Activated naive CD8-positive, alpha-beta T cell treated with anti-CD3 and anti-CD28 coated beads for 36 hours (primary cell): ENCODE results near the gene LGR4. TPM values are rescaled to one million over a fixed set of nuclear protein-coding genes. Genes with fewer than 3 reads are reported as not detected.
"Not testable (repeated sequence)": the region's sequence is repeated elsewhere in the genome, so short reads cannot be mapped to it uniquely, and the experiment has no call there.

Experiments
- DNase-seq: peaks from one replicate; pipeline ENCODE4 v3.0.0; 2021
- H3K27ac Mint-ChIP-seq: one replicate; pipeline ENCODE4 v1.8.0; 2022; ENCODE audit warnings: mild to moderate bottlenecking, moderate library complexity, mixed read lengths
- H3K27me3 Mint-ChIP-seq: one replicate; pipeline ENCODE4 v1.8.0; 2022; ENCODE audit warnings: mild to moderate bottlenecking, mixed read lengths
- H3K36me3 Mint-ChIP-seq: one replicate; pipeline ENCODE4 v1.8.0; 2021; ENCODE audit warnings: mild to moderate bottlenecking, mixed read lengths
- H3K4me1 Mint-ChIP-seq: one replicate; pipeline ENCODE4 v1.8.0; 2021; ENCODE audit warnings: mixed read lengths
- H3K4me3 Mint-ChIP-seq: one replicate; pipeline ENCODE4 v1.8.0; 2022; ENCODE audit warnings: mild to moderate bottlenecking, moderate library complexity, mixed read lengths
- H3K9me3 Mint-ChIP-seq: one replicate; pipeline ENCODE4 v1.8.0; 2022; ENCODE audit warnings: mixed read lengths
- total RNA-seq, 2 experiments: library from RNA; stranded (reverse); gene quantifications; one replicate each; pipeline ENCODE4 v1.2.3, GENCODE V29; 2021

LGR4 gene
- total RNA-seq, 2 experiments from 2014 or later = 0.06 to 0.08 TPM

GRCh38 chr11:27355575-27356104, 117.0 kb downstream of the LGR4 start:
- no peak for DNase-seq
- no peaks in the 10 kb centered on the region for H3K27me3 Mint-ChIP-seq
- H3K4me3 Mint-ChIP-seq = no peak overlapping the region
- H3K9me3 Mint-ChIP-seq = no peaks in the 10 kb centered on the region
- H3K36me3 Mint-ChIP-seq = peaks cover 14% of the 10 kb centered on the region
- H3K27ac Mint-ChIP-seq = no peak overlapping the region
- peaks cover 5% of the 10 kb centered on the region for H3K4me1 Mint-ChIP-seq

- no peaks in the 10 kb centered on the region for H3K9me3 Mint-ChIP-seq
- H3K4me1 Mint-ChIP-seq = peaks cover 3% of the 10 kb centered on the region
- no peak overlapping the region for H3K4me3 Mint-ChIP-seq
- DNase-seq = no peak
- no peak overlapping the region for H3K27ac Mint-ChIP-seq
- H3K27me3 Mint-ChIP-seq = no peaks in the 10 kb centered on the region
- H3K36me3 Mint-ChIP-seq = peaks cover 11% of the 10 kb centered on the region
These were observed 118.1 kb downstream of the LGR4 start for GRCh38 chr11:27354359-27354965.

GRCh38 chr11:27353593-27354358, 118.8 kb downstream of the LGR4 start:
- no peak overlapping the region for H3K27ac Mint-ChIP-seq
- H3K4me1 Mint-ChIP-seq = no peaks in the 10 kb centered on the region
- no peaks in the 10 kb centered on the region for H3K27me3 Mint-ChIP-seq
- DNase-seq = no peak
- peaks cover 11% of the 10 kb centered on the region for H3K36me3 Mint-ChIP-seq
- H3K4me3 Mint-ChIP-seq = no peak overlapping the region
- no peaks in the 10 kb centered on the region for H3K9me3 Mint-ChIP-seq

GRCh38 chr11:27352781-27353180, 119.8 kb downstream of the LGR4 start:
- H3K27ac Mint-ChIP-seq = no peak overlapping the region
- no peak for DNase-seq
- no peaks in the 10 kb centered on the region for H3K4me1 Mint-ChIP-seq
- peaks cover 12% of the 10 kb centered on the region for H3K36me3 Mint-ChIP-seq
- H3K9me3 Mint-ChIP-seq = no peaks in the 10 kb centered on the region
- no peaks in the 10 kb centered on the region for H3K27me3 Mint-ChIP-seq
- no peak overlapping the region for H3K4me3 Mint-ChIP-seq

GRCh38 chr11:27350511-27350910, 122.1 kb downstream of the LGR4 start:
- no peaks in the 10 kb centered on the region for H3K27me3 Mint-ChIP-seq
- peaks cover 22% of the 10 kb centered on the region for H3K36me3 Mint-ChIP-seq
- no peak overlapping the region for H3K27ac Mint-ChIP-seq
- no peaks in the 10 kb centered on the region for H3K4me1 Mint-ChIP-seq
- H3K4me3 Mint-ChIP-seq = no peak overlapping the region
- DNase-seq = no peak
- H3K9me3 Mint-ChIP-seq = no peaks in the 10 kb centered on the region

GRCh38 chr11:27349919-27350318, 122.7 kb downstream of the LGR4 start:
- Mint-ChIP-seq H3K27ac (no peak overlapping the region), H3K4me3 (no peak overlapping the region), H3K36me3 (peaks cover 22% of the 10 kb centered on the region), H3K27me3 (no peaks in the 10 kb centered on the region), H3K4me1 (no peaks in the 10 kb centered on the region), H3K9me3 (no peaks in the 10 kb centered on the region)
- no peak for DNase-seq

- peaks cover 24% of the 10 kb centered on the region for H3K36me3 Mint-ChIP-seq
- no peak for DNase-seq
- no peaks in the 10 kb centered on the region for H3K9me3 Mint-ChIP-seq
- no peak overlapping the region for H3K27ac Mint-ChIP-seq
- no peaks in the 10 kb centered on the region for H3K27me3 Mint-ChIP-seq
- no peak overlapping the region for H3K4me3 Mint-ChIP-seq
- no peaks in the 10 kb centered on the region for H3K4me1 Mint-ChIP-seq
These were observed 124.2 kb downstream of the LGR4 start for GRCh38 chr11:27348340-27348873.

GRCh38 chr11:27347359-27348339, 124.9 kb downstream of the LGR4 start:
- no peak overlapping the region for H3K4me3 Mint-ChIP-seq
- no peaks in the 10 kb centered on the region for H3K27me3 Mint-ChIP-seq
- H3K4me1 Mint-ChIP-seq = no peaks in the 10 kb centered on the region
- DNase-seq = no peak
- H3K9me3 Mint-ChIP-seq = no peaks in the 10 kb centered on the region
- no peak overlapping the region for H3K27ac Mint-ChIP-seq
- H3K36me3 Mint-ChIP-seq = peaks cover 26% of the 10 kb centered on the region

- Mint-ChIP-seq H3K4me3 (no peak overlapping the region), H3K4me1 (no peaks in the 10 kb centered on the region), H3K27ac (no peak overlapping the region), H3K27me3 (no peaks in the 10 kb centered on the region), H3K36me3 (peaks cover 8% of the 10 kb centered on the region), H3K9me3 (no peaks in the 10 kb centered on the region)
- DNase-seq = no peak
These were observed 132.6 kb downstream of the LGR4 start for GRCh38 chr11:27339941-27340340.

GRCh38 chr11:27334764-27335163, 137.8 kb downstream of the LGR4 start:
- H3K36me3 Mint-ChIP-seq, H3K4me3 Mint-ChIP-seq, H3K27ac Mint-ChIP-seq, DNase-seq, H3K27me3 Mint-ChIP-seq, H3K4me1 Mint-ChIP-seq, H3K9me3 Mint-ChIP-seq: not testable (repeated sequence)

- no peak for DNase-seq
- Mint-ChIP-seq H3K36me3 (peaks cover 1% of the 10 kb centered on the region), H3K4me1 (no peaks in the 10 kb centered on the region), H3K9me3 (no peaks in the 10 kb centered on the region), H3K27ac (no peak overlapping the region), H3K27me3 (no peaks in the 10 kb centered on the region), H3K4me3 (no peak overlapping the region)
These were observed 140.6 kb downstream of the LGR4 start for GRCh38 chr11:27331981-27332380.

- Mint-ChIP-seq H3K27me3 (no peaks in the 10 kb centered on the region), H3K36me3 (peaks cover 5% of the 10 kb centered on the region), H3K4me1 (no peaks in the 10 kb centered on the region), H3K27ac (no peak overlapping the region), H3K4me3 (no peak overlapping the region), H3K9me3 (peaks cover 6% of the 10 kb centered on the region)
- no peak for DNase-seq
These were observed 141.8 kb downstream of the LGR4 start for GRCh38 chr11:27330633-27331270.

GRCh38 chr11:27329867-27330632, 142.5 kb downstream of the LGR4 start:
- Mint-ChIP-seq H3K4me3 (no peak overlapping the region), H3K9me3 (peaks cover 7% of the 10 kb centered on the region), H3K27ac (no peak overlapping the region), H3K4me1 (no peaks in the 10 kb centered on the region), H3K27me3 (no peaks in the 10 kb centered on the region), H3K36me3 (peaks cover 6% of the 10 kb centered on the region)
- DNase-seq = no peak

- peaks cover 4% of the 10 kb centered on the region for H3K27me3 Mint-ChIP-seq
- no peaks in the 10 kb centered on the region for H3K4me1 Mint-ChIP-seq
- H3K36me3 Mint-ChIP-seq = peaks cover 5% of the 10 kb centered on the region
- H3K9me3 Mint-ChIP-seq = peaks cover 7% of the 10 kb centered on the region
- DNase-seq = no peak
- H3K4me3 Mint-ChIP-seq = no peak overlapping the region
- H3K27ac Mint-ChIP-seq = no peak overlapping the region
These were observed 144.0 kb downstream of the LGR4 start for GRCh38 chr11:27328614-27329013.
